MCF 10A (cell line): ENCODE measurements around the gene TXLNG. TPM values are rescaled to one million over a fixed set of nuclear protein-coding genes. Genes with fewer than 3 reads are reported as not detected.

Experiments used
- BruUV-seq: library from RNA; stranded (reverse); fragments of 400-500 nt; replicated peaks from 2 replicates; lab custom pipeline; 2021; lab: Mats Ljungman, UMichigan
- CTCF ChIA-PET: fragments of 300-600 bp; sonication (Branson Sonifier 250); formaldehyde crosslinking; extraction: SDS; loops from one replicate; lab custom pipeline; 2021; ENCODE audit warnings: antibody characterized with exemption, inconsistent platforms; lab: Yijun Ruan, JAX
- POLR2A ChIA-PET: fragments of 300-600, 350-650 bp; sonication (Branson Sonifier 250); formaldehyde crosslinking; extraction: SDS; loops from one replicate; lab custom pipeline; 2020; ENCODE audit warnings: antibody characterized with exemption, inconsistent platforms; lab: Yijun Ruan, JAX
- DNase-seq: peaks from one replicate; pipeline ENCODE4 v3.0.0-alpha.2; 2018; ENCODE audit not compliant: unreplicated experiment
- H3K27ac Mint-ChIP-seq: one replicate; pipeline ENCODE4 v1.8.0; 2022; ENCODE audit warnings: mild to moderate bottlenecking, low read depth, mixed read lengths; ENCODE audit not compliant: unreplicated experiment
- H3K27me3 Mint-ChIP-seq: one replicate; pipeline ENCODE4 v1.8.0; 2022; ENCODE audit warnings: mixed read lengths; ENCODE audit not compliant: insufficient read depth, unreplicated experiment
- H3K36me3 Mint-ChIP-seq: one replicate; pipeline ENCODE4 v1.8.0; 2022; ENCODE audit warnings: mild to moderate bottlenecking, moderate library complexity, mixed read lengths; ENCODE audit not compliant: insufficient read depth, unreplicated experiment
- H3K4me1 Mint-ChIP-seq: one replicate; pipeline ENCODE4 v1.8.0; 2022; ENCODE audit warnings: mixed read lengths; ENCODE audit not compliant: insufficient read depth, unreplicated experiment
- H3K4me3 Mint-ChIP-seq: one replicate; pipeline ENCODE4 v1.8.0; 2022; ENCODE audit warnings: mild to moderate bottlenecking, moderate library complexity, mixed read lengths; ENCODE audit not compliant: unreplicated experiment
- H3K9me3 Mint-ChIP-seq: one replicate; pipeline ENCODE4 v1.8.0; 2022; ENCODE audit warnings: mixed read lengths; ENCODE audit not compliant: unreplicated experiment
- intact Hi-C: fragments of 100-400 bp; cut with micrococcal nuclease; formaldehyde crosslinking; loops from 2 replicates; pipeline ENCODE4 v1.14.1; 2022
- total RNA-seq: library from RNA; stranded (reverse); gene quantifications from 2 replicates; pipeline ENCODE4 v1.2.3, GENCODE V29; 2022
- TF ChIP-seq, protein P1 (sequence below): fragments of 200-600 bp; IDR thresholded peaks from one replicate; pipeline ENCODE4 v1.8.0; 2022; ENCODE audit warnings: antibody characterized with exemption, mild to moderate bottlenecking; ENCODE audit not compliant: unreplicated experiment

Gene TXLNG
- total RNA-seq, 1 experiment from 2014 or later = 43.2 TPM

DNA sequence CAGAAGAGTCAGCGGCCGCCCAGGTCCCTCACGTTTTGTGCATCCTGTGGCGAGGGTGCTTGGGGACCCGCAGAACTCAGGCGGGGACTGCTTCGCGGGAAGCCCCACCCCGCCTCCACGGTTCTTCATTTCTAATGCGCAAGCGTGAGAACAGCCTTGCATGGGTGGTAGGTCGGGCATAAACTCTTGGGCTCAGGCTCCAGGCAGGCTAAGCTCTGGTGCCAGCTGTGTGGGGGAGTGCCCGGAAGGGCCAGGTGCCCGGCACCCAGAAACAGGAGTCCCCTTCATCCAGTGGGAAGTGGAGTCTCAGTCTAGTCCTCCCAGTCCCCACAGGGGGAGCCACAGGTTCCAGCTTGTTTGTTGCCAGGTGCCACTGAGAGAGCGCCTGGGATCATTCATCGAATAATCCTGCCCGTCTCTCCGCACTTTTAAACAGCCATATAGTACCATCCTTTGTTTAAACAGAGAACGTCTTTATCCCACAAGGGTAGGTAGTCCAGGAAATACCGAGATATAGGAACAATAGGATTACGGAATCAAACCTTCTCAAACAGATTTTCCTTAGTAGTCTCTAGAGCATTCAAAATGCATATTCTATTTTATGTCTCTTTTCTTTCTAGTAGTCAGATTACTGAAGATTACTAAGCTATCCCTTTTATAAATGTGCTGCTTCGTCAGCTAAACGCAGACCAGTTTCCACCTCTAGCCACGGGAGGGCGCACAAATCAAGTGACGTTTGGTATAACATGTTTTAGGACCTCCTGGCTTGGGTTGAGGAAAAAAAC lies 96.6 kb downstream of the TXLNG start:
- CTCF ChIA-PET = interaction anchor here (0.6 to 9.8 kb wide), 34 partner anchors 9 to 1123 kb away, joined by 3 to 252 read pairs (median 4); no protein-coding TSS in a partner anchor

DNA sequence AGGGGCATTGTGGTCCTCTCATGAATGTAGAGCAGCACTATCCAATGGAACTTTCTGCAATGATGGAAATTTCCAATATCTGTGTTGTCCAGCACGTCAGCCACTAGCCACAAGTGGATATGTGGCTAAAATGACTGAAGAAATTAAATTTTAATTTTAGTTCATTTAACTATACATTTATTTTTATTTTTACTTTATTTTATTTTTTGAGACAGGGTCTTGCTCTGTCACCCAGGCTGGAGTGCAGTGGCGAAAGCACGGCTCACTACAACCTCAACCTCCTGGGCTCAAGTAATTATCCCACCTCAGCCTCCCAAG lies 97.2 kb downstream of the TXLNG start:
- TF ChIP-seq, protein P1, sequence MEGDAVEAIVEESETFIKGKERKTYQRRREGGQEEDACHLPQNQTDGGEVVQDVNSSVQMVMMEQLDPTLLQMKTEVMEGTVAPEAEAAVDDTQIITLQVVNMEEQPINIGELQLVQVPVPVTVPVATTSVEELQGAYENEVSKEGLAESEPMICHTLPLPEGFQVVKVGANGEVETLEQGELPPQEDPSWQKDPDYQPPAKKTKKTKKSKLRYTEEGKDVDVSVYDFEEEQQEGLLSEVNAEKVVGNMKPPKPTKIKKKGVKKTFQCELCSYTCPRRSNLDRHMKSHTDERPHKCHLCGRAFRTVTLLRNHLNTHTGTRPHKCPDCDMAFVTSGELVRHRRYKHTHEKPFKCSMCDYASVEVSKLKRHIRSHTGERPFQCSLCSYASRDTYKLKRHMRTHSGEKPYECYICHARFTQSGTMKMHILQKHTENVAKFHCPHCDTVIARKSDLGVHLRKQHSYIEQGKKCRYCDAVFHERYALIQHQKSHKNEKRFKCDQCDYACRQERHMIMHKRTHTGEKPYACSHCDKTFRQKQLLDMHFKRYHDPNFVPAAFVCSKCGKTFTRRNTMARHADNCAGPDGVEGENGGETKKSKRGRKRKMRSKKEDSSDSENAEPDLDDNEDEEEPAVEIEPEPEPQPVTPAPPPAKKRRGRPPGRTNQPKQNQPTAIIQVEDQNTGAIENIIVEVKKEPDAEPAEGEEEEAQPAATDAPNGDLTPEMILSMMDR = no peak
- intact Hi-C loops = loop anchor here (1.0 to 5.0 kb wide), 3 partner anchors 57 to 163 kb away; partner anchors contain the start of gene REPS2
- peaks cover 69% of the 10 kb centered on the region for H3K27me3 Mint-ChIP-seq
- ChIA-PET CTCF (interaction anchor here (0.6 to 9.8 kb wide), 35 partner anchors 9 to 1292 kb away, joined by 3 to 252 read pairs (median 4); no protein-coding TSS in a partner anchor), POLR2A (interaction anchor here (0.6 to 2.8 kb wide), 8 partner anchors 9 to 163 kb away, joined by 3 to 30 read pairs (median 6); partner anchors contain the start of genes RBBP7 and REPS2)
- no TSS peak for BruUV-seq
- peak overlapping the region; percentile 73 for H3K4me3 Mint-ChIP-seq
- no peak overlapping the region for H3K27ac Mint-ChIP-seq
- no peak for DNase-seq
- H3K4me1 Mint-ChIP-seq = no peaks in the 10 kb centered on the region
- H3K36me3 Mint-ChIP-seq = no peaks in the 10 kb centered on the region
- no peaks in the 10 kb centered on the region for H3K9me3 Mint-ChIP-seq

More for the DNA sequence above, 96.6 kb downstream of the TXLNG start:
- intact Hi-C loops = loop anchor here (1.0 to 5.0 kb wide), 3 partner anchors 57 to 163 kb away; partner anchors contain the start of gene REPS2
- no TSS peak for BruUV-seq
- H3K27ac Mint-ChIP-seq = peak overlapping the region; percentile 27
- peaks cover 69% of the 10 kb centered on the region for H3K27me3 Mint-ChIP-seq
- POLR2A ChIA-PET = interaction anchor here (0.6 to 2.8 kb wide), 11 partner anchors 8 to 164 kb away, joined by 3 to 30 read pairs (median 4); partner anchors contain the start of genes RBBP7, REPS2 and SYAP1
- no peaks in the 10 kb centered on the region for H3K9me3 Mint-ChIP-seq
- peak; percentile 72 for DNase-seq
- no peaks in the 10 kb centered on the region for H3K36me3 Mint-ChIP-seq
- H3K4me1 Mint-ChIP-seq = no peaks in the 10 kb centered on the region
- TF ChIP-seq, protein P1 = peak; percentile 51
- H3K4me3 Mint-ChIP-seq = peak overlapping the region; percentile 73

DNA sequence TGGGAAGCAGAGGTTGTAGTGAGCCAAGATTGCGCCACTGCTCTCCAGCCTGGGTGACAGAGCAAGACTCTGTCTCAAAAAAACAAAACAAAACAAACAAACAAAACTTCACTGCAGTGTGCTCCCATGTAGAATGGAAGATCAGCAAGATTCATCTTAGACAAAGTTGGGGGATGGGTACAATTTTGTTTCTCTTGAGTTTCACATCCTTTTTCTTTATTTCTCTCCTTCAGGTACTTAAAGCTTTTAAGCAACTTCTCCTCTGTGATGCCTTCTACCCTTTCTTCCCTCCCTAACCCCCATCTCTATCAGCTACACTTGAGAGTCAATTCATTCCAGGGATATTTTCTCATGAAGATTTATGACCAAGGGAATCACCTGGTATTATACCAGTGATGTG lies 99.4 kb downstream of the TXLNG start:
- Mint-ChIP-seq H3K27ac (no peak overlapping the region), H3K4me3 (no peak overlapping the region), H3K36me3 (no peaks in the 10 kb centered on the region), H3K4me1 (no peaks in the 10 kb centered on the region), H3K27me3 (peaks cover 74% of the 10 kb centered on the region), H3K9me3 (no peaks in the 10 kb centered on the region)
- CTCF ChIA-PET = interaction anchor here (0.9 to 9.8 kb wide), 5 partner anchors 9 to 197 kb away, joined by 3 to 252 read pairs (median 3); no protein-coding TSS in a partner anchor
- no TSS peak for BruUV-seq
- DNase-seq = no peak
- intact Hi-C loops = no loop called here
- TF ChIP-seq, protein P1 = no peak
- POLR2A ChIA-PET = interaction anchor here (1.4 kb wide), 1 partner anchor 161 kb away, joined by 5 read pairs; no protein-coding TSS in a partner anchor
